Naive thymus-derived CD8-positive, alpha-beta T cell (primary cell): ENCODE results near the gene FAM53C. TPM values are rescaled to one million over a fixed set of nuclear protein-coding genes. Genes with fewer than 3 reads are reported as not detected.

ENCODE experiments used
- ATAC-seq, 2 donors: fragments of 150-1000 bp; cut with Tn5 transposase in 1 of 2; sonication (Bioruptor Pico), chemical (Tn5 transposase) in 1 of 2; 1 replicate in 1 of 2; 2 replicates in 1 of 2; pipeline ENCODE4 v1.10.0; 2021; ENCODE audit warnings: mild to moderate bottlenecking in 2 of 2, moderate library complexity in 2 of 2
- POLR2A ChIA-PET: fragments of 350-600 bp; sonication (Branson Sonifier 250); formaldehyde crosslinking; loops from one replicate; lab custom pipeline; 2021; ENCODE audit warnings: antibody characterized with exemption; lab: Charles Lee
- DNase-seq, 10 donors: peaks; one replicate each; pipeline versions ENCODE4 v3.0.0 to v3.0.0-alpha.2; 2020 to 2022
- H3K27ac Mint-ChIP-seq, 10 donors: one replicate each; pipeline ENCODE4 v1.8.0; 2020 to 2022; ENCODE audit warnings: mild to moderate bottlenecking in 10 of 10, mixed read lengths in 10 of 10, moderate library complexity in 4 of 10, inconsistent platforms in 1 of 10
- H3K27me3 Mint-ChIP-seq, 5 donors: one replicate each; pipeline ENCODE4 v1.8.0; 2021 to 2022; ENCODE audit warnings: mixed read lengths in 5 of 5
- H3K36me3 Mint-ChIP-seq, 3 donors: one replicate each; pipeline ENCODE4 v1.8.0; 2020 to 2022; ENCODE audit warnings: mixed read lengths in 3 of 3, mild to moderate bottlenecking in 2 of 3, inconsistent platforms in 1 of 3
- H3K4me1 Mint-ChIP-seq, 4 donors: one replicate each; pipeline ENCODE4 v1.8.0; 2021 to 2022; ENCODE audit warnings: mixed read lengths in 4 of 4
- H3K4me3 Mint-ChIP-seq, 10 donors: one replicate each; pipeline ENCODE4 v1.8.0; 2020 to 2022; ENCODE audit warnings: mild to moderate bottlenecking in 10 of 10, mixed read lengths in 10 of 10, moderate library complexity in 6 of 10, inconsistent platforms in 1 of 10
- H3K9me3 Mint-ChIP-seq, 9 donors: one replicate each; pipeline ENCODE4 v1.8.0; 2020 to 2022; ENCODE audit warnings: mixed read lengths in 9 of 9, mild to moderate bottlenecking in 3 of 9, inconsistent platforms in 1 of 9, moderate library complexity in 1 of 9
- polyA plus RNA-seq, 3 donors: library from polyadenylated mRNA; unstranded; fragments of 300-500 nt; fragmentation: Illumina TruSeq; gene quantifications; one replicate each; pipeline ENCODE4 v1.2.3, GENCODE V29; 2021
- total RNA-seq, 8 experiments: library from RNA in 2 of 8; stranded (reverse) in 2 of 8; gene quantifications; one replicate each; pipeline ENCODE4 v1.2.3 and lab custom pipeline; 2021 to 2026

FAM53C gene
- total and polyA plus RNA-seq, 5 experiments from 2014 or later: 18.6 to 29.6 (median 22.2) TPM

DNA sequence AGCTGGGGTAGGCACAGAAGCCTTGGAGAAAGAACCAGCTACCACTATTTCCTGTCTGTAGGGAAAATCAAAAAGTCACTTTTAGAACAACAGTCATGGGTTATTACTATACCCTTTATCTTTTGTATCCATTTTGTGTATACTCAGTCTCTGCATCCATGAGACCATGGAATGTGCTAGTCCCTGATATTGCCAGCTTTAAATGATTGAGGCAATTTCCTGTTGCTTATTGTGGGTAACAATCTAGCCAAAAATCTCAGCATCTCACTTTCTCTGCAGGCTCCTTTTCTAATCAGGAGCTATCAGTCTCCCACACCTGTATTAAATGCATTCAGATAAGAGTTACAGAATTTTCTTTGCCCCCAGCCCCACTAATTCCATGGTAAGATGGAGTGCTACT lies 13.5 kb downstream of the FAM53C start:
- Mint-ChIP-seq H3K4me3 (peak overlapping the region; percentile 18 to 89 (median 76)), H3K9me3 (peaks cover 0 to 7% (median 0%) of the 10 kb centered on the region in 9 donors)
- ATAC-seq: no peak

DNA sequence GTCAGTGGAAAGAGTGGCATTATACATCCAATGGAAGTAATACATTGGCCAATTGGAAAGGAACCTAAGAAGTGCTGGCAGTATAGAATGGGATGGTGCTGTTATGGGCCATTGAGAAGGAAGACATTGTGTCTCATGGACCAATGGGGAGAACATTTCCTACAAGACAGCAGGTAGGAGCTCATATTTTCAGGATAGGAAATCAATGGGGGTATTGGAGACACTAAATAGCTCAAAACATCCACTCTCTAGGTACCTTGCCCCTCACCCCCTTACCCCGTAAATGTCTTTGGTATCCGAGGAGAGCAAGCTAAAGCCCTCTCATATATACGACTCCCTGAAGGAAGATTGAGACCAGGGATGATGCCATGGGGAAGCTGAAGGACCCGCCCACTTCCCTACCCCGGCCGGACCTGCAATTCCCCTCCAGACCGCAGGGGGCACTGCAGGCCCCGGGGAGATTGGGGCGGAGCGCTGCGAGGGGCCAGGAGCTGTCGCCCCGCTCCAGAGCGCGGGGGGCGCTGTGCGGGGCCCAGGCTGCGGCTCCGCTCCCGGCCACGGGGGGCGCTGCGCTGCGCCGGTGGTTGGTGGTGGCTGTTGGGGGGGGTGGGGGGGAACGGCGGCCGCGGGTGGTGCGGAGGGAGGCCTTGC lies 14.1 kb downstream of the FAM53C start, which contains the start of gene KDM3B:
Gene KDM3B, plus strand, starts transcription at position 615 of the 651 bp plus-strand sequence. CDS start 111 bp downstream, outside the sequence.
- H3K27ac Mint-ChIP-seq: peak within 1 kb of the TSS; percentile 93 to 98 (median 95)
- POLR2A ChIA-PET: interaction anchor here (0.7 to 10.6 kb wide), 11 partner anchors 15 to 223 kb away, joined by 3 to 274 read pairs (median 3); partner anchors contain the start of genes BRD8, CDC25C, EGR1 and ETF1
- H3K4me1 Mint-ChIP-seq: peaks cover 27 to 54% (median 47%) of the 10 kb centered on the region in 4 donors
- peaks cover 0 to 7% (median 0%) of the 10 kb centered on the region in 9 donors for H3K9me3 Mint-ChIP-seq
- H3K27me3 Mint-ChIP-seq: no peaks in the 10 kb centered on the region
- peak; percentile 69 to 81 for ATAC-seq
- peaks cover 0 to 18% (median 4%) of the 10 kb centered on the region in 3 donors for H3K36me3 Mint-ChIP-seq
- DNase-seq: peak; percentile 88 to 98 (median 93)
- H3K4me3 Mint-ChIP-seq: peak within 1 kb of the TSS; percentile 90 to 100 (median 96)

More for the DNA sequence above, 13.5 kb downstream of the FAM53C start:
- DNase-seq: no peak
- Mint-ChIP-seq H3K27ac (peak overlapping the region in 9 of 10 donors; percentile 58 to 93 (median 88)), H3K27me3 (no peaks in the 10 kb centered on the region), H3K4me1 (peaks cover 27 to 49% (median 44%) of the 10 kb centered on the region in 4 donors), H3K36me3 (peaks cover 0 to 20% (median 8%) of the 10 kb centered on the region in 3 donors)
- POLR2A ChIA-PET: interaction anchor here (0.9 to 10.6 kb wide), 4 partner anchors 15 to 192 kb away, joined by 3 to 274 read pairs (median 4); partner anchors contain the start of genes CDC25C, ETF1 and FAM53C

DNA sequence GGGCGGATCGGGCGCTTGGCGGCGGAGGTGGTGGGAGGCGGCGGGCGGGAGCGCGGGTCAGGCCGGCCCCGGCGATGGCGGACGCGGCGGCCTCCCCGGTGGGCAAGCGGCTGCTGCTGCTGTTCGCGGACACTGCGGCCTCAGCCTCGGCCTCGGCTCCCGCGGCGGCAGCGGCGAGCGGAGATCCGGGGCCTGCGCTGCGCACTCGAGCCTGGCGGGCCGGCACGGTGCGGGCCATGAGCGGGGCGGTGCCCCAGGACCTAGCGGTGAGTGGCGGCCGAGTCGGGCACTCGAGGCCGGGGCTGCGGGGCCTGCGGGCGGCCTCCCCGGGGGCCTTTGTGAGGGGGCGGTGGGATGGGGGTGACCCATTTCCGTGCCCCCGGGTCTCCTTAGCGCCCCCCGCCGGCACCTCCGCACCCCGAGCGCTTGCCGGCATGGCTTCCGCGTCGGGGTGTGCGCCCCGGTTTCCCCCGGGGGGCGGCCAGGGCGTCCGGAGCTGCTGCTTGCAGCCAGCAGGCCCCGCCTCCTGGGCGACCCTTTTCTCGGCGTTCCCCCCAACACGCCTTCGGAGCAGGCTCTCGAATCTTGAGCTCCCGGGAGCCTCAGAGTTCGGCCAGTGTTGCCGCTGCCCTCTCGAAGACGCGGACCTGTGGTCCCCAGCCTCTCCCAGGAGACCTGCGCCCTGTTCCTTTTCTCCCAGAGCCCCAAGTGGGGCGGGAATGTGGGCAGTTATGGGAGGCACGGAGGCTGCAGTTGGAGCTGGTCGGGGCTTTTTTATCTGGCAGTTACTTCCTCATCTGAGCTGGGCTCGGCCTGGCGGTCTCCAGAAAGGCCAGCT lies 14.9 kb downstream of the FAM53C start:
- POLR2A ChIA-PET: interaction anchor here (0.5 to 10.6 kb wide), 15 partner anchors 11 to 1494 kb away, joined by 3 to 274 read pairs (median 3); partner anchors contain the start of genes BRD8, CDC23, CDC25C and EGR1

DNA sequence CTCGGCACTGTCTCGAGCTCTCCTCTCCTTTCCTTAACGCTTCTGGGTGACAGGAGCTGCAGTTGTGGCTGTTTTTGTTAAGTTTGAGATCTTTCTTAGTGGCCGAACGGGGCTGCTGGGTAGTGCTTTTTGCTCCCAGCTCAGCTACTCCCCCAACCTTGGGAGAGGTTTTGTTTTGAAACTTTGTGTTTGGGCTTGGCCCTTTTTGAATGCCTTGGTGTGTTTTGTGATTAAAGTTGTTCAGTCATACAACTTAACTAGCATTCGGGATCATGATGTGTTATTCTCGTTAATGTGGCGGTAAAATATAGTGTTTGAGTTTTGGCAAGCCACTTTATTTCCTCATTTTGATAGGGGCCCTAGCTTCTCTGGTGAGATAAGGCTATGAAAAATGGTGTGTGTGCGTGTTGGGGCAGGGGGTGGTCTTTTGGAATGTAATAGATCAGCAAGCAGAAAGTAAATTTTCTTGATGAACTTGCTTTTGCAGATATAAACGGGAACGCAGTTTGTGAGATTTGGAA lies 15.6 kb downstream of the FAM53C start:
- H3K27ac Mint-ChIP-seq: peak overlapping the region; percentile 93 to 98 (median 95)
- POLR2A ChIA-PET: interaction anchor here (0.5 to 10.6 kb wide), 11 partner anchors 10 to 1494 kb away, joined by 3 to 274 read pairs (median 4); partner anchors contain the start of genes CDC23, CDC25C, EGR1 and ETF1
- ATAC-seq (peak in 1 of 2 donors; percentile 9), DNase-seq (peak in 2 of 10 donors; percentile 11 to 14)
- H3K9me3 Mint-ChIP-seq: peaks cover 0 to 7% (median 0%) of the 10 kb centered on the region in 9 donors
- no peaks in the 10 kb centered on the region for H3K27me3 Mint-ChIP-seq
- H3K36me3 Mint-ChIP-seq: peaks cover 0 to 7% (median 0%) of the 10 kb centered on the region in 3 donors
- peaks cover 27 to 54% (median 48%) of the 10 kb centered on the region in 4 donors for H3K4me1 Mint-ChIP-seq
- H3K4me3 Mint-ChIP-seq: peak overlapping the region; percentile 90 to 100 (median 96)

More for the DNA sequence above, 14.9 kb downstream of the FAM53C start:
- peak; percentile 65 for ATAC-seq
- Mint-ChIP-seq H3K27ac (peak overlapping the region; percentile 93 to 98 (median 95)), H3K4me3 (peak overlapping the region; percentile 90 to 100 (median 96)), H3K4me1 (peaks cover 27 to 54% (median 48%) of the 10 kb centered on the region in 4 donors), H3K36me3 (peaks cover 0 to 10% (median 0%) of the 10 kb centered on the region in 3 donors), H3K9me3 (peaks cover 0 to 7% (median 0%) of the 10 kb centered on the region in 9 donors), H3K27me3 (no peaks in the 10 kb centered on the region)
- peak; percentile 70 to 89 (median 80) for DNase-seq

DNA sequence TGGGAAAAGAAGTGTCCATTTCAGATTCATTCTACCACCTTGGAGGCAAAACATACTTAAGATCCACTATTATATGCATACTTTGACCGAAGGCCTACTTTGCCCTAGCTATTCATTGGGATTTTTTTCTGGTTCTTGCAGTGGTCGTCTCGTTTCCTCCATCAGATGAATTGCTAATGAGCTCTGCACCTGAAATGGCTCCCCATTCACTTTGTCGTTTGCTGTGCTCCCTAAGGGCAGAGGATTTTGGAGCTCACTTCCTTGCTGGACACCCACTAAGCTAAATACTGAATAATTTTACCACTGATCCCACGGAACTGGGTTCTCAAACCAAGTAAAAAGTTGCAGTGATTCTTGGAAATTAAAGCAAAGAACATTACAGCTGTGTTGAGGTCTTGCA lies 16.3 kb downstream of the FAM53C start:
- POLR2A ChIA-PET: interaction anchor here (1.2 to 10.6 kb wide), 4 partner anchors 14 to 465 kb away, joined by 3 to 274 read pairs (median 8); partner anchors contain the start of genes CDC25C, FAM53C, HSPA9 and PKD2L2
- H3K27ac Mint-ChIP-seq: peak overlapping the region; percentile 60 to 98 (median 94)
- H3K27me3 Mint-ChIP-seq: no peaks in the 10 kb centered on the region
- peaks cover 0 to 7% (median 0%) of the 10 kb centered on the region in 9 donors for H3K9me3 Mint-ChIP-seq
- ATAC-seq (no peak), DNase-seq (no peak)
- peaks cover 25 to 55% (median 48%) of the 10 kb centered on the region in 4 donors for H3K4me1 Mint-ChIP-seq
- H3K36me3 Mint-ChIP-seq: peaks cover 0 to 4% (median 0%) of the 10 kb centered on the region in 3 donors
- peak overlapping the region; percentile 90 to 100 (median 96) for H3K4me3 Mint-ChIP-seq

DNA sequence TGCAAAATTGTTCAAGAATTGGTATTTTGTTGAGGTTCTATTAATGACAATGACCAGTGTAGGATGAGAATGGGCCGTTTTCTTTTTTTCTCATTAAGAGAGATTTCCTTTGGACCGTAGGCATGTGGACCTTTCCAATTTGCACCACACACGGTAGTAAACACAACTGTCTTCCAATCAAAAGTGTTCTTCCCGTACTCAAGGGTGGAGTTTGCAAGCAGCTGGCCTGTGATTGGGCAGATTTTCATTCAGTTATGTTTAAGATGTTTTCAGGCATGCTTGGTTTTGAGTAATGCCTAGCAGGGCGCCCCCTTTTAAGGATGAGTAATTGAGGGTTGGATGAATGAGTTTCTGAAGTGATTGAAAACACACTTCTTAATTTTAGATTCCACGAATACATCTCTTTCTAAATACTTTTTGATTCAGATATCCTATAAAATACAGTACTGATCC lies 16.9 kb downstream of the FAM53C start:
- Mint-ChIP-seq H3K27ac (peak overlapping the region; percentile 13 to 98 (median 94)), H3K4me1 (peaks cover 27 to 61% (median 52%) of the 10 kb centered on the region in 4 donors), H3K9me3 (peaks cover 0 to 7% (median 0%) of the 10 kb centered on the region in 9 donors), H3K4me3 (peak overlapping the region; percentile 90 to 100 (median 96)), H3K36me3 (peaks cover 0 to 4% (median 2%) of the 10 kb centered on the region in 3 donors), H3K27me3 (no peaks in the 10 kb centered on the region)
- DNase-seq: peak in 9 of 10 donors; percentile 12 to 66 (median 49)
- POLR2A ChIA-PET: interaction anchor here (3.0 to 10.6 kb wide), 2 partner anchors 18 to 221 kb away, joined by 12 to 274 read pairs; partner anchors contain the start of genes CDC25C, FAM53C and HSPA9
- ATAC-seq: peak; percentile 43

DNA sequence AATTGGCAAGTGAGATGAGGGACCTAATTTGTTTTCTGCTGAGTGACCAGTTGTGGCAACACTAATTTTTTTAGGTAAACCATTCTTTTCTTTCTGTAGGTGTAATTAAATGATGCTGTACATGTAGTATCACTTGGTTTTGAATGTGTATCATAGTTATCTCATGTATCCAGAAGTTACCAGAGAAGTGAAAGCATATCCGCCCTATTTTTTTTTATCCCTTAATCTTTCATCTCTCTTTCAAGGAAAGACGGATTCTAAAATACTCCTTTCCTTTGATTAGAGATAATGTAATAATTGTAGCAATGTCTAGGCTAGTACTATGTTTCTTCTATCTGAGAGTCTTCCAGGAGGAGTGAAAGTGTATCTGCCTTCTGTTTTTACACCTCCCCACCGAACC lies 21.6 kb downstream of the FAM53C start:
- H3K36me3 Mint-ChIP-seq: peaks cover 0 to 26% (median 2%) of the 10 kb centered on the region in 3 donors
- H3K27me3 Mint-ChIP-seq: no peaks in the 10 kb centered on the region
- POLR2A ChIA-PET: interaction anchor here (0.7 kb wide), 1 partner anchor 277 kb away, joined by 6 read pairs; no protein-coding TSS in a partner anchor
- H3K27ac Mint-ChIP-seq: peak overlapping the region in 2 of 10 donors; percentile 16 to 48
- peaks cover 22 to 62% (median 55%) of the 10 kb centered on the region in 4 donors for H3K4me1 Mint-ChIP-seq
- DNase-seq (no peak), ATAC-seq (no peak)
- H3K4me3 Mint-ChIP-seq: peak overlapping the region in 1 of 10 donors; percentile 16
- H3K9me3 Mint-ChIP-seq: no peaks in the 10 kb centered on the region

DNA sequence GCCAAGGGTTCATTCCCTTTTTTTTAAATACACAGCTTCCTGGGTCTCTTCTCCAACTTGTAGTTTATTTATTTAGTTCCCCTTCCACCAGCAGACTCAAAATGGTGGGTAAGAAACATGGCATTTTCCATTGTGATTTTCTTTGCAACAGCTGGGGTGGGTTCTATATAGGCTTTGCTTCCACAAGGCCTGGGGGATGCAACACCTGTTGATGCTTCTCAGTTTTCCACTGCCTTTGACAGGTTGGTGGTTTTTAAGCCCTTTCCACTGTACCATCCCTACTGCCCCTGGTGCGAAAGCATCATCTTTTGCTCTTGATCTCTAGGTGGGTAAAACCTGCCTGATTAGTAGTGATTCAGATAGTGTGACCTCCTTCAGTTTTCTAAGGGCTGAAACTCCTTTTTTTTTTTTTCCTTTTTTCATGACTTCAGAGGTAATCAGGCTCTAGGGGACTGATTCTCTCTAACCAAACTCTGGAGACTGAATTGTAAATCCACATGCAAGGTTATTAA lies 22.9 kb downstream of the FAM53C start:
- ATAC-seq (peak in 1 of 2 donors; percentile 37), DNase-seq (no peak)
- no peaks in the 10 kb centered on the region for H3K9me3 Mint-ChIP-seq
- peak overlapping the region in 6 of 10 donors; percentile 10 to 71 (median 44) for H3K4me3 Mint-ChIP-seq
- peak overlapping the region in 9 of 10 donors; percentile 9 to 75 (median 56) for H3K27ac Mint-ChIP-seq
- no peaks in the 10 kb centered on the region for H3K27me3 Mint-ChIP-seq
- POLR2A ChIA-PET: no interaction called here
- peaks cover 15 to 59% (median 46%) of the 10 kb centered on the region in 4 donors for H3K4me1 Mint-ChIP-seq
- H3K36me3 Mint-ChIP-seq: peaks cover 0 to 26% (median 2%) of the 10 kb centered on the region in 3 donors

DNA sequence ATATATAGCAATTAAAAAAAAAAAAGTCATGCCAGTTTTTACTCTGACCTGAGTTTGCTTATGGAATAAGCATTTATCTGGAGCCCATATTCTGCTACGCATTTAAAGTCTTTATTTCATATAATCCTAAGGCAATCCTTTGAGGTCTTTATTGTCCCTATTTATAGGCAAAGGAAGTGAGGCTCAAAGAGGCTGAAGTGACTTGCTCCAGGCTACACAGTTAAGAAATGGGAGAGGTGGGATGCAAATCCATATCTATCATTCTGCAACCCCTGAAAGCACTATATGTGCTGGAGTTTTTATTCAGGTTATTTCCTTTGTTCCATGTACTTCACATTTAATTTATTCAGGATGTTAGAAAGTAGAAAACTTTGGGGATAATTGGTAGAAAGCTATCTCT lies 26.5 kb downstream of the FAM53C start:
- no peaks in the 10 kb centered on the region for H3K9me3 Mint-ChIP-seq
- POLR2A ChIA-PET: no interaction called here
- no peaks in the 10 kb centered on the region for H3K27me3 Mint-ChIP-seq
- no peak for ATAC-seq
- peaks cover 31 to 75% (median 66%) of the 10 kb centered on the region in 4 donors for H3K4me1 Mint-ChIP-seq
- H3K4me3 Mint-ChIP-seq: peak overlapping the region in 2 of 10 donors; percentile 34 to 40
- H3K36me3 Mint-ChIP-seq: peaks cover 0 to 22% (median 1%) of the 10 kb centered on the region in 3 donors
- H3K27ac Mint-ChIP-seq: peak overlapping the region in 1 of 10 donors; percentile 28
- no peak for DNase-seq

DNA sequence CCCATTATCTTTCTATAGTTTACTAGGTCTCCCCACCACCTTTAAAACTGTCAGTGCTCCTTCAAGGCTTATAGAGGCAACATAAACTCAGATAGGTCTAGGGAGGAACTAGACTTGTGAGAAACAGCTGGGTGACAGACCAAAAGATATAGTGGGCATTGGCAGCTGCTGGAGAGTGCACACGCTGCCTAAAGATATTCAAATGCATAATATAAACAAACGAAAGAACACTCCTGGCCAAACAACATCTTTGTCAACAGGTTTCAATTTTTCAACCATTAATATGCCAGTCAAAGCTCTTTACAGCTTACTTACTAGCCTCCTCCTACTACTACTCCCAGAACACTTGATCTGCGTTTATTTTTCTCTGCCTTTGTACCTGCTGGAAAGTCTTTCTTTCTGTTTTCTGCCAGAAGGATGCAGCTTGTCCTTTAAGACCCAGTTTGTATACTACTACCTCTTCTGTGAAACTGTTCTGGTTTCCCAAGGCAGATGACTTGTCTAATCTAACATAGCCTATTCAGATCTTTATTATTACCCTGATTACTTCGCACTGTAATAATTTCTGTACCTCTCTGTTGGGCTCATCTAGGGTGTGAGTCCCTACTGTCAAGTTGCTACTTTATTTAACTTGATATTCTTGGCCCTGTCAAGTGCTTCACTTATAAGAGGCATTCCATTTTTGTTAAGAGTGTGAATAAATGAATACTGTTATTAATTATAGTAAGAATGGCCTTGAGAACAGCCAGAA lies 28.7 kb downstream of the FAM53C start:
- peaks cover 25 to 73% (median 56%) of the 10 kb centered on the region in 4 donors for H3K4me1 Mint-ChIP-seq
- no peaks in the 10 kb centered on the region for H3K9me3 Mint-ChIP-seq
- peak overlapping the region in 4 of 10 donors; percentile 46 to 89 (median 48) for H3K27ac Mint-ChIP-seq
- H3K27me3 Mint-ChIP-seq: no peaks in the 10 kb centered on the region
- peak overlapping the region in 5 of 10 donors; percentile 12 to 82 (median 45) for H3K4me3 Mint-ChIP-seq
- DNase-seq (no peak), ATAC-seq (no peak)
- H3K36me3 Mint-ChIP-seq: peaks cover 0 to 17% (median 0%) of the 10 kb centered on the region in 3 donors
- POLR2A ChIA-PET: interaction anchor here (0.6 kb wide), 1 partner anchor 42 kb away, joined by 3 read pairs; no protein-coding TSS in a partner anchor
